AG09319 (cell line): ENCODE data around the gene CCDC69.
"Not testable (repeated sequence)": the region's sequence is repeated elsewhere in the genome, so short reads cannot be mapped to it uniquely, and the experiment has no call there.

ENCODE experiments used
- DNase-seq: peaks from one replicate; pipeline ENCODE4 v3.0.0-alpha.2; 2010; ENCODE audit warnings: low read depth; ENCODE audit errors: extremely low read depth
- CTCF ChIP-seq: IDR thresholded peaks from 2 replicates; pipeline ENCODE4 v1.5.1; 2011; ENCODE audit warnings: low read depth, mild to moderate bottlenecking, inconsistent platforms, low read length, moderate library complexity

Gene CCDC69

GRCh38 chr5:151244206-151244605 lies 20.3 kb upstream of the CCDC69 start:
- TF ChIP-seq CTCF: no peak
- DNase-seq: no peak

GRCh38 chr5:151243564-151243963 lies 19.7 kb upstream of the CCDC69 start:
- DNase-seq: no peak
- no peak for TF ChIP-seq CTCF

- no peak for TF ChIP-seq CTCF
- no peak for DNase-seq
Observed at GRCh38 chr5:151243127-151243526, 19.2 kb upstream of the CCDC69 start.

- no peak for TF ChIP-seq CTCF
- no peak for DNase-seq
Observed at GRCh38 chr5:151240924-151241635, 17.2 kb upstream of the CCDC69 start.

GRCh38 chr5:151240268-151240835 lies 16.5 kb upstream of the CCDC69 start:
- DNase-seq: not testable (repeated sequence)

GRCh38 chr5:151239237-151239861 lies 15.5 kb upstream of the CCDC69 start:
- peak; percentile 66 for TF ChIP-seq CTCF
- DNase-seq: peak; percentile 15

GRCh38 chr5:151238303-151238741 lies 14.4 kb upstream of the CCDC69 start:
- no peak for DNase-seq
- TF ChIP-seq CTCF: no peak
